AG09319 (cell line): Measurements from ENCODE around the gene KCNG4.

Experiments
- DNase-seq: peaks from one replicate; pipeline ENCODE4 v3.0.0-alpha.2; 2010; ENCODE audit warnings: low read depth; ENCODE audit errors: extremely low read depth
- TF ChIP-seq, protein P1 (sequence below): IDR thresholded peaks from 2 replicates; pipeline ENCODE4 v1.5.1; 2011; ENCODE audit warnings: low read depth, mild to moderate bottlenecking, inconsistent platforms, low read length, moderate library complexity

The KCNG4 gene, protein sequence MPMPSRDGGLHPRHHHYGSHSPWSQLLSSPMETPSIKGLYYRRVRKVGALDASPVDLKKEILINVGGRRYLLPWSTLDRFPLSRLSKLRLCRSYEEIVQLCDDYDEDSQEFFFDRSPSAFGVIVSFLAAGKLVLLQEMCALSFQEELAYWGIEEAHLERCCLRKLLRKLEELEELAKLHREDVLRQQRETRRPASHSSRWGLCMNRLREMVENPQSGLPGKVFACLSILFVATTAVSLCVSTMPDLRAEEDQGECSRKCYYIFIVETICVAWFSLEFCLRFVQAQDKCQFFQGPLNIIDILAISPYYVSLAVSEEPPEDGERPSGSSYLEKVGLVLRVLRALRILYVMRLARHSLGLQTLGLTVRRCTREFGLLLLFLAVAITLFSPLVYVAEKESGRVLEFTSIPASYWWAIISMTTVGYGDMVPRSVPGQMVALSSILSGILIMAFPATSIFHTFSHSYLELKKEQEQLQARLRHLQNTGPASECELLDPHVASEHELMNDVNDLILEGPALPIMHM

DNA sequence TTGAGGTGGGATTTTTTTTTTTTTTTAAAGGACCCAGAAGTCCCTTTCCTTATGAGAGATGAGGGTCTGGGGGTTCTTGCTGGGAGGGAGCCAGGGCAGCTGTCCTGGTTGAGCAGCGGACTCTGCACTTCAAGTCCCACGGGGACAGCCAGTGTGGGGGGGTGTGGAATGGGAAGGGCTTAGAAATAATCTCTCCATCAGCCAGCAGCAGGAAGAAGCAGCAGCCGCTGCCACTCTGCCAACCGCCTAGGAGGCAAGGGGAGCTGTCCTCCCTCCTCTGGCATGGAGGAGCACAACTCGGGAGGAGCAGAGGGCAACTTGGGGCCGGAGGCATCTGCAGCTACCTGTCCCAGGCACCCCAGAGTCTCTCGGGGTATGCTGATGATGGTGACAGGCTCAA is at the start of gene KCNG4:
TSS of gene KCNG4 (minus strand) at position 104 of the 400 bp plus-strand sequence. CDS start 2,527 bp downstream, outside the sequence.
- TF ChIP-seq, protein P1, sequence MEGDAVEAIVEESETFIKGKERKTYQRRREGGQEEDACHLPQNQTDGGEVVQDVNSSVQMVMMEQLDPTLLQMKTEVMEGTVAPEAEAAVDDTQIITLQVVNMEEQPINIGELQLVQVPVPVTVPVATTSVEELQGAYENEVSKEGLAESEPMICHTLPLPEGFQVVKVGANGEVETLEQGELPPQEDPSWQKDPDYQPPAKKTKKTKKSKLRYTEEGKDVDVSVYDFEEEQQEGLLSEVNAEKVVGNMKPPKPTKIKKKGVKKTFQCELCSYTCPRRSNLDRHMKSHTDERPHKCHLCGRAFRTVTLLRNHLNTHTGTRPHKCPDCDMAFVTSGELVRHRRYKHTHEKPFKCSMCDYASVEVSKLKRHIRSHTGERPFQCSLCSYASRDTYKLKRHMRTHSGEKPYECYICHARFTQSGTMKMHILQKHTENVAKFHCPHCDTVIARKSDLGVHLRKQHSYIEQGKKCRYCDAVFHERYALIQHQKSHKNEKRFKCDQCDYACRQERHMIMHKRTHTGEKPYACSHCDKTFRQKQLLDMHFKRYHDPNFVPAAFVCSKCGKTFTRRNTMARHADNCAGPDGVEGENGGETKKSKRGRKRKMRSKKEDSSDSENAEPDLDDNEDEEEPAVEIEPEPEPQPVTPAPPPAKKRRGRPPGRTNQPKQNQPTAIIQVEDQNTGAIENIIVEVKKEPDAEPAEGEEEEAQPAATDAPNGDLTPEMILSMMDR, result no peak
- DNase-seq, result no peak

DNA sequence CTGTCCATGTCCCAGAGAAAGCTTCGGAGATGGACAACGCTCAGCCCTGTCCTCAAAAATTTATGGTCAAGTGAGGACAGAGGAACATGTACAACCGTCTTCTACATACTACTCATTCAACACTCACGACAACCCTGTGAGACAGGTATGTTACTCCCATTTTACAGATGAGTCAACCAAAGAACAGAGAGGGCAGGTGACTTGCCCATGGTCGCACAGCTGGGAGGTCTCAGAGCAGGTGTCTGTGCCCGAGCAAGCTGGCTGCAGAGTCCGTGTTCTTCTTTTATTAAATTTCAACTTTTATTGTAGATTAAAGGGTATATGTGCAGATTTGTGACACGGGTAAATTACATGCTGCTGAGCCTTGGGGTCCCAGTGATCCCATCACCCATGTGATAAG is 49.1 kb upstream of the KCNG4 start:
- TF ChIP-seq, protein P1, result no peak
- DNase-seq, result no peak

DNA sequence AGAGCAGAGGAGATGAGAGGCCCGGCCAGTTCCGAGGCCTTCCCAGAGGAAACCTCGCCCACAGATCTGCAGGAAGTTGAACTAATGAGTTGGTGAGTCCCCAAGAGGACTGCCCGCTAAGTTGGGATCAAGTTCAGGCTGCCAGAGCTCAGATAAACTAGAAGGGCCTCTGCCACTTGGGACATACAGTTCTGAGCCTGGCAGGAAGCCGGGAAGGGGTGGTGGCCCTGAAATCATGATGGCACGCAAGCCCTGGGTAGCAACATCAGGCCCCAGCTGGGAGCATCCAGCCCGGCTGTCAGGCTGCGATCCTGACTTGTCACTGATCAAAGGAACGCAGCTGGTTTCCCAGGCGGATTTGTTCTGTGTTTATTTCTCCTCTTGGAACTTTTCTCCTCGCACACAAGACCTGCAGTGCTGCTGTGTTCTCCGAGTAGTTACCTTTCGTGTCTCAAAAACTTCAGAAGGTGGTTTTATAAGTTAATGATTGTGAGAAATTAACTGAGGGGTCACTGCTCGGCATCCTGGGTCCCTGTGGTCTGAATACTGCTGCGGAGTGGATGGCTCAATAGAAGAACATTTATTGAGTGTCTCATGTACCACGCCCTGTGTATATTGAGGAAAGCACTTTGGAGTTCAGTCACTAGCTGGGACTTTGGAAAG is 46.9 kb upstream of the KCNG4 start:
- DNase-seq, result no peak
- TF ChIP-seq, protein P1, result no peak

DNA sequence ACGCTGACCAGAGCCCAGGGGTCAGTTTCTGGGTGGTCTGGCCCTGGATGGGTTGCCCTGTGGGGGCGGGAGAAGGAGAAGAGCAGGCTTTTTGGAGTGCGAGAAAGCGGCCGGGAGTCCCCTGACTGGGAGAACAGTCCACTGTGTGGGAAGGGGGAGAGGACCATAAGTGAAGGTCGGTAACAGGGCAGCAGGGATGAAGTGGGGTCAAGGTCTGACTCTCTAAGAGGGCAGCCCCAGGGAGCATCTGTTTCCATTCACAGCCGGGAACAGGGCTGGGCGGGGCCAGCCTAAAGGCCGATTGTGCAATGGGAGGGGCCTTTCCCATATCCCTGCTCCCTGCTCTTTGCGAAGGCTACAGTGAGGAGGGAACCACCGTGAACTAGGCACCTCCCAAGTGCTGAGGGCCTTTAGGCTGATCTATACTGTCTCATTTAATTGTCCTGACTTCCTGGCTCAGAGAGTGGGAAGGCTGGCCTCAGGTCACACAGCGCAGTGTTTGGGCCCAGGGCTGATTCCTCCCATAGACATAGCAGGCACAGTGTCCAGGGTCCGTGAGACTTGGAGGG is 44.4 kb upstream of the KCNG4 start:
- DNase-seq, result no peak
- TF ChIP-seq, protein P1, result no peak

DNA sequence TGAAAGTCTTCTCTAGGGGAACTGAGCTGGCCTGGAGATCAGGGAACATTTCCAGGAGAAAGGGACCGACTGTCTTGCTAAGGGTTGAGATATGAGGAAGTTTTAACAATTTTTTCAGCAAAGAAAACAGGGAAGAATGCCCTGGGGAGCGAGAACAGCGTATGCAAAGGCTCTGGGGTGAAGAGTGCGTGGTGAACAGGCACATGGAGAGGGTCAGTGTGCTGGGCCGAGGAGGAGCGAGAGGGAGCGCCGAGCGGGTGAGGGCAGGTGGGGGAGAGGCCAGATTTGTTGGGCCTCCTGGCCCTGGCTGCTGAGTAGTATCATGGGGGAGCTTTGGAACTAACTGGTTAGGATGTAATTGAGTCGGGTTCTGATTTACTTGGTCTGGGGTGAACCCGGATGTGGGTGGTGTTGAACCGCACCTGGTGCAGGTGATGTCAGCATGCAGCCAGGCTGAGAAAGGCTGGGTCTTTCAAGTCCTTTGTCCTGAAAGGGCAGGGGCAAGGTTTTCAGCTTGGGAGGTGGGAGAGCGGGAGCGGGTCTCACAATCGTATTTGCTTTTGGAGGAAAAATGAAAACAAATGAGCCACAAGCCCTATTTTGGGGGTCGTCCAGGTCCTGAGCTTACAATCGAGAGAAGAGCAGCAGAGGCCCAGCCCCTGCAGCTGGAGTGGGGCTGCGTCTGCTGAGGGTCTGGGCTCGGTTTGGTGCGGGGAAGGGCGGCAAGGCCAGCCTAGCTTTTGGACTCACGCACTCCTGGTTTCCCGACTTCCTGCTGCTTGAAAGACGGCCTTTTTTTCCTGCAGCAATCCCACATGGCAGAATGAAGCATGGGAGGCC is 43.7 kb upstream of the KCNG4 start:
- TF ChIP-seq, protein P1, result no peak
- DNase-seq, result no peak

DNA sequence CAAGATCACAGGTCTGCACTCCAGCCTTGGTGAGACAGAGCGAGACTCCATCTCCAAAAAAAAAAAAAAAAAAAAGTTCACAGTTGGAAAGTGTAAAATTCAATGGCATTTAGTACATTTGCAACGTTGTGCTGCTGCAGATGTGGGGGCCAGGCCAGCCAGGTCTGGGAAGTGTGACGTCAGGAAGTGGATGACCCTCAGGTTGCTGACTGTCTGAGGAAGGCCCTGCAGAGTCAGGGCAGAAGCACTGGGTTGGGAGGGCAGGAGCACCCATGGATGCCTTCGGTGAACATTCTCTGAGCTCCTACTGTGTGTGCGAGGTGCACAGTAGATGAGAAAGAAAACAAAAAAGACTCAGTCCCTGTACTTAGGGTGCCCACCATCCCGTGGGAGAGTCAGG is 42.7 kb upstream of the KCNG4 start:
- TF ChIP-seq, protein P1, result no peak
- DNase-seq, result no peak
